GM19324 (cell line): ENCODE results near the gene UBASH3B.

Source experiments
- ATAC-seq: cut with Tn5 transposase; IDR thresholded peaks from one replicate; pipeline ENCODE4 v1.9.1; 2021; ENCODE audit warnings: mild to moderate bottlenecking, moderate library complexity; ENCODE audit not compliant: unreplicated experiment, low FRiP score

UBASH3B gene

GRCh38 chr11:122673701-122674100 is 18.2 kb downstream of the UBASH3B start:
- no peak for ATAC-seq

GRCh38 chr11:122676638-122677037 is 21.1 kb downstream of the UBASH3B start:
- ATAC-seq, result no peak

- ATAC-seq, result no peak
These were observed 21.7 kb downstream of the UBASH3B start for GRCh38 chr11:122677256-122677655.

- ATAC-seq, result no peak
These were observed 22.9 kb downstream of the UBASH3B start for GRCh38 chr11:122678406-122678805.

- ATAC-seq, result no peak
These were observed 23.9 kb downstream of the UBASH3B start for GRCh38 chr11:122679466-122679865.

GRCh38 chr11:122681070-122681469 is 25.5 kb downstream of the UBASH3B start:
- ATAC-seq, result no peak

- no peak for ATAC-seq
These were observed 26.2 kb downstream of the UBASH3B start for GRCh38 chr11:122681735-122682134.

GRCh38 chr11:122682464-122682863 is 26.9 kb downstream of the UBASH3B start:
- no peak for ATAC-seq

- no peak for ATAC-seq
These were observed 29.5 kb downstream of the UBASH3B start for GRCh38 chr11:122685041-122685440.

- no peak for ATAC-seq
These were observed 30.6 kb downstream of the UBASH3B start for GRCh38 chr11:122686111-122686510.

- no peak for ATAC-seq
These were observed 34.9 kb downstream of the UBASH3B start for GRCh38 chr11:122690384-122690783.

- ATAC-seq, result no peak
These were observed 35.5 kb downstream of the UBASH3B start for GRCh38 chr11:122690801-122691548.

- no peak for ATAC-seq
These were observed 36.1 kb downstream of the UBASH3B start for GRCh38 chr11:122691549-122692150.

GRCh38 chr11:122692444-122692843 is 36.9 kb downstream of the UBASH3B start:
- no peak for ATAC-seq

GRCh38 chr11:122695076-122695615 is 39.6 kb downstream of the UBASH3B start:
- ATAC-seq, result no peak

- ATAC-seq, result no peak
These were observed 41.1 kb downstream of the UBASH3B start for GRCh38 chr11:122696662-122697061.

- no peak for ATAC-seq
These were observed 42.2 kb downstream of the UBASH3B start for GRCh38 chr11:122697636-122698167.

- ATAC-seq, result no peak
These were observed 42.9 kb downstream of the UBASH3B start for GRCh38 chr11:122698392-122698791.

GRCh38 chr11:122700666-122701065 is 45.1 kb downstream of the UBASH3B start:
- ATAC-seq, result no peak

GRCh38 chr11:122701143-122701542 is 45.6 kb downstream of the UBASH3B start:
- ATAC-seq, result no peak

- no peak for ATAC-seq
These were observed 48.2 kb downstream of the UBASH3B start for GRCh38 chr11:122703541-122704272.
